Ramos (cell line): ENCODE data around the gene FOXC2.

Experiments
- in situ Hi-C: fragments of 300-500 bp; cut with MboI; formaldehyde crosslinking; loops from one replicate; pipeline ENCODE4 v1.14.3; 2022; ENCODE audit warnings: low sequenced_read_pairs; ENCODE audit not compliant: unreplicated experiment

The FOXC2 gene

DNA sequence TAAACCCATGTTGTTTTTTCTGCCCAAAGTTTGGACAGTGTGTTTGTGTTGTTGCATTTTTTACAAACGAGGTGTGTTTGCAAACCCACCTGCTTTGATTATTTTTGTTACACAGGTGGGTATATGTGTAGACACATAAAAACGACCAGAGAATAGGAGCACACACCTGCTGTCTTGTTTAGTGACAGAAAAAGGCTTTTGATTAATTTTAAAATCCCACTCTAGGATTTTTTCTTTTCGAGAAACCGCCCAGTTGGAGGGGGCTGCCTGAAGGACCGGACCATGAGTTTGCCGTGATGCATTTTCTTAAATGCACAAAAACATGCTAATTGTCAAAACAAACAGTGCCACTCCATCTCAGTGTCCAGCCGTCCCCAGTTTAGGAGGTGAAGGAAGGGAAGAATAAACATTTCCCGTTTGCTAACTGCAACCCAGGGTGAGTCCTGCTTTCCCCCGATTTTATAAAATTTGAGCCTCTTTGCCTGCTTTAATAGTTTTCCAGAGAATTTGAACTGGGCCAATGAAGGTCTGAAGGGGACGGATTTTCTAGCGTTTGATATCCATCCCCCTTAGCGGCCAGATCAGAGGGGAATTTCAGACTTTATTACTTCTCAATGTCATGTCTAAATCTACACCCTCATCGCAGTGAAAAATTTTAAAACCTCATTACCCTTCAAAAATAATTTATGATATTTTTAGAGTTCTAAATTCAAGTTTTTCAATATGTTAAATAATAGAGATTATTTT, 3.2 kb downstream of the FOXC2 start:
- in situ Hi-C loops: loop anchor here (10.0 to 25.0 kb wide), 3 partner anchors 295 to 717 kb away; no protein-coding TSS in a partner anchor

DNA sequence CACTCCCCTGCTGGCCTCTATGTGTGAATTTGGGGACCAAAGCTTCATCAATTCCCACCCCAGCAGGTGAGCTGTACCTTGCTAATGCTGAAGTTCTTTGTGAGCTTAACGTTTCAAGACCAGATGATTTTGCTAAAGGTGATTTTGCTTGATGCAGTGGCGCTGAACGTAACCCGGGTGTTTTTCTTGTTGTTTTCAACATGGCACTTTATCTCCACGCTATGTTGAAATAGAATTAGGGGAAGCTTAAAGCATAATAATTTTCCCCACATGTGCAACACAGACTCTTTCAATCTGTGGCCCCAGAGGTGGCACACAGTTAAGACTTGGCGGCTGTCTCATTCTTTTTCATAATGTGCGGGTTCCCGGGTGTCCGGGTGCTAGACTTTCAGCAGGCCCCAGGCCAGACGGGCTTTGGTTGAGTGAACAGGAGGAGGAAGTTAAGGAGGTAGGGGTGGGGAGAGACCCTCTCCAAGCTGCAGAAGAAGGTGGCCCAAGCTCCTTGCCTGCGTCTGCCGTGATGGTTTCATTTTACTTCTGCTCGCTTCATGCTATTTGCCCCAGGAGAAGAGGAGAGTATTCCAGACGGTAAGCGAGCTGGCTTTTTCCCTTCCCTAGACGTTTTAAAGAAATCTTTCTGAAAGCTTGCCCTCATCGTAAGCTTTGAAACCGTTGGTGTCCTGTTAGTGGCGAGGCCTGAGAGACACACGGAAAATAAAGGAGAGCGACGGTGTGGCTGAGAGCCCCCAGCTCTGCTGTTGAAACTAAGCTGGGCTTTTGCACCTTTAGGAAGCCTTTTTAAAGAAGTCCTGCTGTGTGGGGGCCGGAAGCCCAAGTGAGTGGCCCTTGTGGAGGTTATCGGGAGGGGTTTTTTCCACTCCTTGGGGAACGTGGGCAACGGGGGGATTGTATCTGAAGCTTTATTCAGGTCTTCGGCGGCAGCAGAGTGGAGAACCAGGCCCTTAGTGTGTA, 4.2 kb downstream of the FOXC2 start:
- in situ Hi-C loops: loop anchor here (25.0 kb wide), 1 partner anchor 716 kb away; no protein-coding TSS in a partner anchor

DNA sequence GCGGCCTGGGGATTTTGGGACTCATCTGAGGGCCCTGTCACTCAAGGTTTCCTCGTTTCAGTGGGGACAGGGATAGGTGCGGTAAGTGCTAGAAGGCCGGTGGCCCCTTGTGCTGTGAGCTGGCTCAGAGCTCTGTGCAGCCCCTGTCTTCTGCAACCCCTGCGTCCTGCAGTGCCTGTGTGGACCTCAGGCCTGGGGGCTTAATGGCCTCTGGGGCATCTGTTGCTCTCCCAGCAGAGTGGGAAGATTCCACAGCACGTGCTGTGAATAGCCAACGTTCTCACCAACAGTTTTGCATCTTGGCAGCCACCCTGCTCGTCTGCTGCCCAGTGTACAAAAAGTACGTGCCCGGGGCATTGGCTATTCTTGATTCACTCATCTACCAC, 4.9 kb downstream of the FOXC2 start:
- in situ Hi-C loops: loop anchor here (25.0 kb wide), 1 partner anchor 716 kb away; no protein-coding TSS in a partner anchor

DNA sequence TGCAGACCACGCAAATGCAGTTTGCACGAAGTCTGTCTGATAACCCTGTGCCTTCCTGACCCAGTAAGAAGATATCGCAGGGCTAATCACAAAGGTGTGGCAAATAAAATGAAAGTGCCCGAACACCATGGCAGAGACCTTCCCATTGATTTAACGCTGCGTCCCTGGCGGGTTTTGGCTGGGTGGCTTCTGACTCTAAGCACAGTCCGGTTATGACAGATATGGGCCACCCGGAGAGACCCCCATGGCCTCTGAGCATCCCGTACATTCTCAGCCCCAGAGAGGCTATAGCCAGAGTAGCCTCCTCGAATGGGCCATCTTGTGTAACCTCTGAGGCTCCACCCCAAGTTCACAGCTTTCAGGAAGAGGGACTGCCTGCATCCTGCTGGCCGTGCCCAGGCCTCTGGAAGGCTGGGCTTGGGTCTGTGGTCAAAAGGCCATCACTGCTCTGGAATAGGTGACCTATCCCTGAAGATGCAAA, 5.5 kb downstream of the FOXC2 start:
- in situ Hi-C loops: loop anchor here (25.0 kb wide), 1 partner anchor 715 kb away; no protein-coding TSS in a partner anchor

DNA sequence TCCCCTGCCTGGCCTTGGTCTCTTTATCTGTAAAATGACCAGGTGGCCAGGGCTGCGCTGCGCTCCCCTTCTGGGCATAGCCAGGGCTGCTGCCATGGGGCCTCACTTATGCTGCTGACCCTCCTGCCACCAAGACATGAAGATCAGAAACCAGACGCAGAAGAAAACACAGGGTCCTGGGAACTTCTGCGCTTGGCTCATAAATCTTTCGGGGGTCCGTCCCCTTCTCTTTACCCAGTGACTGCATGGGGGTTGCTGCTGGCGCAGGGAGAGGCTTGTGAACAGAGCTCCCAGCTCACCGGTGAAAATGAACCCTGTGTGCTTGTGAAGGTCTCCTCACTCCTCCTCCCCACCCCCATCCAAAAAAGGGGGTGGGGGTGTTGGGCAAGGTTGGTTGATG, 6.0 kb downstream of the FOXC2 start:
- in situ Hi-C loops: loop anchor here (25.0 kb wide), 1 partner anchor 715 kb away; no protein-coding TSS in a partner anchor

DNA sequence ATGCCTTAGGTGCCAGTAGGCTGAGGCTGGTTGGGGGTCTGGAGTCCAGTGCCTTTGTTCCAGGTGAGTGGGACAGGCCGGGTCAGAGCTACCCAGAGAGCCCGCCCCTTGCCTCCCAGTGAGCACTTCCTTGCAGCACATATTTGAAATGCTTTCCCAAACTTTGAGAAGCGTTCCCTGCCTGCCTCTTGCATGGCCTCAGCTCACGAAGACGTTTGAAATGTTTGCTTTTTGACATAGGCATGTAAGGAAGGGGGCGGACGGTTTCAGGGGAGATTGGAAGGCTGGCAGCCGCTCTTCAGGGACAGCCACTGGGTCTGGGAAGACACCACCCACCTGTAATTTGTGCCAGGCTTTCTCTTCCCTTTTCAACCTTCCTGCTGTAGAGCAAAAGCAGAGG, 6.6 kb downstream of the FOXC2 start:
- in situ Hi-C loops: loop anchor here (25.0 kb wide), 1 partner anchor 714 kb away; no protein-coding TSS in a partner anchor

DNA sequence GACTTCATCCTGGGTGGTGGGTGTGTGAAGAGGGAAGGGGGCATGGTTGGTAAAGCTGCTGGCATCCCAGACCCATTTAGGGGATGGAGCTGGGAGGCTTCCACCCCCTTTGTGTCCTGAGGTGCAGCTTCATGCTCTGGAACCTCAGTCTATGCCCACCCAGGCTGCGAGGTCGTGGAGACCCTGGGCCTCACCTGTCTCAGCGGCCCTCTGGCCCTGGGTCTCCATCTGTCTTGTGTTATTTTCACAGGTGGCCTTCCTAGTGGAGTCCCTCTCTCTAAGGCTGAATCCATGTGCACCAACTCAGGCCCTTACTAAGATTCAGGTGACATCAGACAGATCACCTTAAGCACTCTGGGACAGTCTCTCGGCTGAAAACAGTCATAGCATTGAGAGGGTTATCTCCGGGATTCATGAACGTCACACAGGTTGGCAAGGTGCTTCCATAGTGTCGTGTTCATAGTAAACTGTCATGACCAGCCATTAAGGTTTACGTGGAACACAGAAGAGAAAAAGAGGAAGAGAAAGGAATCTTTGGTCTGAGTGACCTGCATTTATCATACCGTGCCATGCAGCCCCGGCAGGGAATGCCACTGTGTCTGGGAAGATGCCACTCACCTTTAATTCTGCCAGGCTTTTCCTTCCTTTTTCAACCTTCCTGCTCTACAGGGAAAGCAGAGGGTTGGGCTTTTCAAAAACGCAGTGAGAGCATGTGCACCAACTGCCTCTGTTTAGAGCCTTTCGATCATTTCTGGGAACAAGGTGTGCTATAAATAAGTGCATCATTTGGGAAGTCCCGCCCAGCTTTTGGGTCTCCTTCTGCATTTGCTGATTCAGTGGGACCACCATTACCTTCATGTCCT, 7.2 kb downstream of the FOXC2 start:
- in situ Hi-C loops: loop anchor here (25.0 kb wide), 1 partner anchor 713 kb away; no protein-coding TSS in a partner anchor

DNA sequence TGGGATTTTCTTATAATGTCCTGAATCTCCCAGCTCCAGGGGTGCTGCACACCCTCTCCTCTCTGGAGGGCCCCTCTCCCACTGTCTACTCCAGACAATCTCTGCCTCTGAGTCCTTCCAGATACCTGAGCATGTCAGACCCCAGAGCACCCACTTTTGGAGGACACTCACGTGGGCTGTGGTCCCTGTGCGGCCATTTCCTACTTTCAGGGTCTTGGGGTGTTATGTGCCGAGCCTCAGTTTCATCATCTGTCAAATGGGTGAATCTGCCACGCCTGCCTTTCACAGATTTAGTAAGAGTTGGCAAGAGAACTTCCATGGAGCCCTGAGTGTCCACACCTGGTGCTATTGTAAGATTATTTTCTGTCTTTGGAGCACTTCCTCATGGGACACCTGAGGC, 8.0 kb downstream of the FOXC2 start:
- in situ Hi-C loops: loop anchor here (25.0 kb wide), 1 partner anchor 713 kb away; no protein-coding TSS in a partner anchor

DNA sequence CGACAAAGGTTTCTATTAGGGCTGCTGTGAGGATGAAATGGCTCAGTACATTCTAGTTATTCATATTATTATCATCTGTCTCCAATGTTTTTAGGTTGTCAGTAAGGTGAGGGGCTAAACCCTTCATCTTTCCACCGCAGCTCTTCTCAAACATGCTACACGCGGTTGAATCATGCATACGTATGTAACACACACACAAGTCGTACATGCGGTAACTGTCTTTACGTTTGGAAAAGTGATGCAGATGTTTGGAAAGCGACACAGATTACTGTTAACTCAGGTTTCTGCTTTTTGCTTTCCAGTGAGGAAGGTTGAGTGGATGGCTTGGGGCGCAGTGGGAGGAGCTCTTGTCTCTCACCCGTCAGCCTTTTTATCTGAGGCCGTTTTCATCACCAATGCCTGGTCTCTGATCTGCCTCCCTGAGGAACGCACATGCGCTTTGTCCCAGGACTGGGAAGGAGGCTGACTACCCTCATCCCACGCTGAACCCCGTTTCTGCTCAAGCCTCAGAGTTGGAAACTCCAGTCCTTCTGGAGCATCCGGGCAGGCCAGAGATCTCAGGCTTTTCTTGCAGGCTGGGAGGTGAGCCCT, 8.6 kb downstream of the FOXC2 start:
- in situ Hi-C loops: no loop called here

DNA sequence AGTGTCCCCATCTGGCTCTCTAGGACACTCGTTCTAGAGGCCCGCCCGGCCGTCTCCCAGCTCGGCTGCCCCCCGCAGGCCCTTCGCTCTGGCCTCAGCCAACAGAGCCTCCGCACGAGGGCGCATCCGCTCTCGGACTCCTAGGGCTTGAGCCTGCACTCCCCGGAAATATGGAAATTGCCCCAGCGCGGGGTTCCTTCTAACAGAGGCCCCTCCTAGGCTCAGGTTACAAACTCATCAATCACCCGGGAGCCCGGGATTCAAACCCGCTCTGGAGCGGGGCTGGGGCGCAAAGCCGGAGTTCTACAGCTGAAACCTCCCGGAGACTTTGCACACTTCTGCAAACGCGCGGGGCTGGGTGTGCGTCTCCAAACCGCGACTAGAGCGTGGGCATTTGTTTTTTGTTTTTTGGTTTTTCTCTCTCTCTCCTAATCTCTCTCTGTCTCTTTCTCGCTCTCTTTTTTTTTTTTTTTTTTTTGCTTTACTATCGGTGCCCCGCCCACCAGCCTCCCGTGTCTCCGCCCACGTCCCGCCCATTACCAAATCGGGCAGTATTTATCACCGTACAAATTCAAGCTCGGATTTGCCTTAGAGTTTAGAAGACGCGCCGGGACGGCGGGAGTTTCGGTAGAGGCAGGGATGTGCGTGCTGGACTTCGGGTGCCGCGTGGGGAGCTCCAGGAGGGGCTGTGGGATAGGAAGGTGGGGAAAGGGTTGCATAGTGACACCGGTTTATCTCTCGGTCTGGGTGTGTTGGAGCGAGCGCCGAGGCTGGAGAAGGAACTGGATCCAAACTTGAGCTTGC, 9.3 kb downstream of the FOXC2 start:
- in situ Hi-C loops: no loop called here

DNA sequence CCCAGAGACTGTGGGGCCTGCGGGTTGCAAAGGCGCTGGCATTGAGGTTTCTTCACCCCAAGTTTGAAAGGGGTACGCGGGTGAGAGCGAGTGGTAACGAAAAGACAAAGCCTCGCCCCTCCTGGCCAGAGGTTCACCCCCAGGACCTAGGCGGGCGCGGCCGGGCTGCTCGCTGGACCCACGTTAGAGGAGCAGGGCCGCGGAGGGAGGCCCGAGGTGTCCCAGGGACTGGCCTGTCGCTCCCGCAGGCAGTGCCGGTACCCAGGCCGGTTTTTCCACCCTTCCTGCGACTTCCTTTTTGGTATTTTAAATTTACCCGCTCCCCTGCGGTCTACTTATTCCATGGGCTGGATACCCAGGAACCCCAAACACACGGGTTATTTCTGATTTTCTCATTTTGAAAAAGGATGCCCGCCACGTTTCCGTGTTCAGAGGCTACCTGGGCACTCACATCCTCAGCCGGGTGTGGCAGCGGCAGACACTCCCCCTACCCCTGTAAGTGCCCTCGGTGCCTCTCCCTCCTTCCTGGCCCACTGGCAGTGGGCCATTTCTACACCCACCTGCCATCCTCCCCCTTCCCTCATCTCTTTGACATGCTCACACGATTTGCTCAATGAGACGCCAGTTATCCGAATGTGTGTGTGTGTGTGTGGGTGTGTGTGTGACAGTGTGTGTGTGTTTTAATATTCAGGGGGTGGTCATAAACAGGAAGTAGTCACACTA, 10.1 kb downstream of the FOXC2 start:
- in situ Hi-C loops: no loop called here

DNA sequence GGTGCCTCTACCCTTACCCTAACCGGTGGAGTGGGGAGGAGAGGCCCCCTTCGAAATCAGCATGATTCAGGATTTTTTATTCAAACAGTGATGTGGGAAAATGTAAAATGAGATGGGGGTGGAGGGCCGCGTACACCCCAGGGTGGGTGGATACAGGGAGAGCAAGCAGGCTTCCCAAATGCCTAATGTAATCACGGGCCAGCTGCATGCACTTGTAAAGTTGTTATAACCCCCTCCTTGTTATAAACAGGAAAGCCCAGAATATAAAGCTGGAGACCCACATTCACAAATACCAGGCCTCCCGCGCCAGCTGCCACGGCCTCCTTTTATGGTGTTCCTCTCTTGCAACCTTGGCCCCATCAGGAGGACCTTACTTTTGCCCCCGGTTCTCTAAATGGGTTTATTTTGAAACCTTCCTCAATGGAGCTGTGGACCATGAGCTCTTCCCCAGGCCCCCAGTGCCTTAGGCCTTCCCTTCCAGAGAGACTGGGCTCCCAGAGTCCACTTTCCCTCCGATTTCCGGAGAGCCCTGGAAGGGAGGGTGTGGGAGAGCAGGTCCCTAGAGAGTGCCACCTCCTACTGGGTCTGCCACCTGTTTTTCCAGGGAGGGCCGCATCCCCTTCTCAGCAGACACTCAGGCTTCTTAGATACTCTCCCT, 10.8 kb downstream of the FOXC2 start:
- in situ Hi-C loops: no loop called here

DNA sequence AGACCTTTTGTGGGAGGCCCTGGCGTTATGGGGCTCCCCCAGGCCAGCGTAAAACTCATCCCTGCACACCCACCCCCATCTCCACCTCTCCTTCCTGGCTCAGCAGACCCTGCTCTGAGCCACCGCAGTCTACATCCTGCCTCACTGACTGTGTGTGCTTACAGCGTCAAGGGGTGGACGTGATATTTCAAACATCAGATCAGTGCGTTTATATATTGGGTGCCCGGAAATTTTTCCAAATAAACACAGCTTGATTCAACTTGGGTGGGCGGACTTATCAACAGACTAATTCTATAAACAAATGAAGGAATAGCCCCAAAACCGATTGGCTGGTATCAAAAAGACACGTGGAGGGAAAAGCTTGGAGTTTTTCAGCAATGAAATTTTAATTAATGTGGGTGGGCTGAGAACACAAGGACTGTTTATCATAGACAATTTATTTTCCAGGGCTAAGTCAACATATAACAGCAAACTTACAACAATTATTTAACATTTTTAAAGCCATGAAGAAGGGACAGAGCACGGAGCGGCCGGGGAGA, 11.5 kb downstream of the FOXC2 start, which contains the start of gene FOXL1:
Gene FOXL1 (plus strand): TSS at position 489 of the 539 bp plus-strand sequence. CDS start 175 bp downstream, outside the sequence.
- in situ Hi-C loops: no loop called here

DNA sequence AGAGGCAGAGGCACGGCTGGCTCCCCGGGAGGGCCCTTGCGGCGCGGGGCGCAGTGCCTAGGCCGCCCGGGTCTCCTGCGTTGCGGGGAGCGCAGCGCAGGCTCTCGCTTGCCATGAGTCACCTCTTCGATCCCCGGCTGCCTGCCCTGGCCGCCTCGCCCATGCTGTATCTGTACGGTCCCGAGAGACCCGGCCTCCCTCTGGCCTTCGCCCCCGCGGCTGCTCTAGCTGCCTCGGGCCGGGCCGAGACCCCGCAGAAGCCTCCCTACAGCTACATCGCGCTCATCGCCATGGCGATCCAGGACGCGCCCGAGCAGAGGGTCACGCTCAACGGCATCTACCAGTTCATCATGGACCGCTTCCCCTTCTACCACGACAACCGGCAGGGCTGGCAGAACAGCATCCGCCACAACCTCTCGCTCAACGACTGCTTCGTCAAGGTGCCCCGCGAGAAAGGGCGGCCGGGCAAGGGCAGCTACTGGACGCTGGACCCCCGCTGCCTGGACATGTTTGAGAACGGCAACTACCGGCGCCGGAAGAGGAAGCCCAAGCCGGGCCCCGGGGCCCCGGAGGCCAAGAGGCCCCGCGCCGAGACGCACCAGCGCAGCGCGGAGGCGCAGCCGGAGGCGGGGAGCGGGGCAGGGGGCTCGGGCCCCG, 12.1 kb downstream of the FOXC2 start:
- in situ Hi-C loops: no loop called here

DNA sequence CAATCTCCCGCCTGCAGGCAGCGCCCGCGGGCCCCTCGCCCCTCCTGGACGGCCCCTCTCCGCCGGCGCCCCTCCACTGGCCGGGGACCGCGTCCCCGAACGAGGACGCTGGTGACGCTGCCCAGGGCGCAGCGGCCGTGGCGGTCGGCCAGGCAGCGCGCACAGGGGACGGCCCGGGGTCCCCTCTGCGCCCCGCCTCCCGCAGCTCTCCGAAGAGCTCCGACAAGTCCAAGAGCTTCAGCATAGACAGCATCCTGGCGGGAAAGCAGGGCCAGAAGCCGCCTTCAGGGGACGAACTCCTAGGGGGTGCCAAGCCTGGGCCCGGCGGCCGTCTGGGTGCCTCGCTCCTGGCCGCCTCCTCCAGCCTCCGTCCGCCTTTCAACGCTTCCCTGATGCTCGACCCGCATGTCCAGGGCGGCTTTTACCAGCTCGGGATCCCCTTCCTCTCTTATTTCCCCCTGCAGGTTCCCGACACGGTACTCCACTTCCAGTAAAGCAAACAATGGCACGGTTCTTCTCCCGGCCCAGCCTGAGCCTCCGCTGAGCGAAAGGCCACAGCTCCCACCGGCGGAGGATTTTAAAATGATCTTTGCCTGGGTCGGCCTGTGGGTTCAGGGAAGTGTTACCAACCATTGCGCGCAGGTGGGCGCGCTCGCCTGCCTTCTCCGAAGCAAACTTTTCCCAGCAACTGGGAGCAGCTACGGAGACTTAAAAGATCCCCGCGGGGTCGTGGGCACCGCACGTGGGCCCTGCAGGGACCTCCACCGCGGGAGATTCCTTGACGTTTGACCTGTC, 12.8 kb downstream of the FOXC2 start:
- in situ Hi-C loops: no loop called here
